Measurements from ENCODE around the gene HSBP1. TPM values are rescaled to one million over a fixed set of nuclear protein-coding genes. Genes with fewer than 3 reads are reported as not detected.

The HSBP1 gene
- 111 TPM for total RNA-seq

GRCh38 chr16:83807710-83808572 lies at the start of gene HSBP1:
TSS of gene HSBP1 (plus strand) at chr16:83807978. CDS start at chr16:83808077, 99 bp downstream.
- DNase-seq (ENCODE audit: low spot score) = peak; percentile 95

GRCh38 chr16:83762141-83762991 lies 45.4 kb upstream of the HSBP1 start:
- DNase-seq (ENCODE audit: low spot score) = no peak

GRCh38 chr16:83762992-83763358 lies 44.8 kb upstream of the HSBP1 start:
- DNase-seq (ENCODE audit: low spot score) = no peak

GRCh38 chr16:83768986-83769385 lies 38.8 kb upstream of the HSBP1 start:
- DNase-seq (ENCODE audit: low spot score) = no peak

GRCh38 chr16:83769397-83770008 lies 38.3 kb upstream of the HSBP1 start:
- no peak for DNase-seq (ENCODE audit: low spot score)

- DNase-seq (ENCODE audit: low spot score) = no peak
Measured at GRCh38 chr16:83771306-83771942, 36.4 kb upstream of the HSBP1 start.

- no peak for DNase-seq (ENCODE audit: low spot score)
Measured at GRCh38 chr16:83772806-83773205, 35.0 kb upstream of the HSBP1 start.

GRCh38 chr16:83774066-83774465 lies 33.7 kb upstream of the HSBP1 start:
- DNase-seq (ENCODE audit: low spot score) = no peak

GRCh38 chr16:83776944-83777343 lies 30.8 kb upstream of the HSBP1 start:
- DNase-seq (ENCODE audit: low spot score) = no peak

- no peak for DNase-seq (ENCODE audit: low spot score)
Measured at GRCh38 chr16:83779886-83780285, 27.9 kb upstream of the HSBP1 start.

GRCh38 chr16:83785455-83785854 lies 22.3 kb upstream of the HSBP1 start:
- DNase-seq (ENCODE audit: low spot score) = no peak

GRCh38 chr16:83789642-83790401 lies 18.0 kb upstream of the HSBP1 start:
- DNase-seq (ENCODE audit: low spot score) = no peak

GRCh38 chr16:83791916-83792315 lies 15.9 kb upstream of the HSBP1 start:
- no peak for DNase-seq (ENCODE audit: low spot score)

- no peak for DNase-seq (ENCODE audit: low spot score)
Measured at GRCh38 chr16:83792391-83792790, 15.4 kb upstream of the HSBP1 start.

- no peak for DNase-seq (ENCODE audit: low spot score)
Measured at GRCh38 chr16:83793179-83793578, 14.6 kb upstream of the HSBP1 start.

- no peak for DNase-seq (ENCODE audit: low spot score)
Measured at GRCh38 chr16:83794860-83795554, 12.8 kb upstream of the HSBP1 start.

- no peak for DNase-seq (ENCODE audit: low spot score)
Measured at GRCh38 chr16:83797013-83797412, 10.8 kb upstream of the HSBP1 start.

GRCh38 chr16:83799336-83799735 lies 8.4 kb upstream of the HSBP1 start:
- no peak for DNase-seq (ENCODE audit: low spot score)

GRCh38 chr16:83802135-83802534 lies 5.6 kb upstream of the HSBP1 start:
- no peak for DNase-seq (ENCODE audit: low spot score)

GRCh38 chr16:83802554-83803205 lies 5.1 kb upstream of the HSBP1 start:
- no peak for DNase-seq (ENCODE audit: low spot score)

All from ureter (tissue), 1 donor.